Measurements from ENCODE around the gene HOXA10. TPM values are rescaled to one million over a fixed set of nuclear protein-coding genes. Genes with fewer than 3 reads are reported as not detected.

The HOXA10 gene
- total RNA-seq, 1 experiment from 2014 or later = 16.2 TPM

- 0 out of 2 replicates have a peak, but pooled peaks cover 5% of the 10 kb centered on the region for H3K27me3 ChIP-seq
- peaks cover 5% of the 10 kb centered on the region; the same call in 1 of the 2 replicates for H3K36me3 ChIP-seq
- H3K27ac ChIP-seq = peak overlapping the region; percentile 82
- peaks cover 8% of the 10 kb centered on the region for H3K4me1 ChIP-seq
- peak; percentile 70 to 73 for DNase-seq
- no peaks in the 10 kb centered on the region for H3K9me3 ChIP-seq (replicated peaks)
- H3K4me3 ChIP-seq = peak overlapping the region; percentile 84
Observed at GRCh38 chr7:27172823-27173510, 1.2 kb downstream of the HOXA10 start.

GRCh38 chr7:27172315-27172774 is 1.8 kb downstream of the HOXA10 start:
- peaks cover 8% of the 10 kb centered on the region for H3K4me1 ChIP-seq
- peak overlapping the region; percentile 84 for H3K4me3 ChIP-seq
- H3K27ac ChIP-seq = peak overlapping the region; percentile 82
- H3K9me3 ChIP-seq (replicated peaks) = no peaks in the 10 kb centered on the region
- H3K36me3 ChIP-seq = peaks cover 5% of the 10 kb centered on the region; the same call in 1 of the 2 replicates
- DNase-seq = peak; percentile 30 to 39
- no peaks in the 10 kb centered on the region for H3K27me3 ChIP-seq

GRCh38 chr7:27171637-27172314 is 2.3 kb downstream of the HOXA10 start:
- H3K27me3 ChIP-seq = no peaks in the 10 kb centered on the region
- no peak for DNase-seq
- peaks cover 8% of the 10 kb centered on the region for H3K4me1 ChIP-seq
- H3K4me3 ChIP-seq = peak overlapping the region; percentile 84
- no peaks in the 10 kb centered on the region for H3K9me3 ChIP-seq (replicated peaks)
- H3K27ac ChIP-seq = no peak overlapping the region
- H3K36me3 ChIP-seq = peaks cover 5% of the 10 kb centered on the region; the same call in 1 of the 2 replicates

- Histone ChIP-seq H3K27me3 (no peaks in the 10 kb centered on the region), H3K4me1 (peaks cover 8% of the 10 kb centered on the region), H3K27ac (no peak overlapping the region), H3K4me3 (no peak overlapping the region), H3K36me3 (peaks cover 5% of the 10 kb centered on the region; the same call in 1 of the 2 replicates), H3K9me3 (replicated peaks) (no peaks in the 10 kb centered on the region)
- no peak for DNase-seq
Observed at GRCh38 chr7:27171325-27171636, 2.8 kb downstream of the HOXA10 start.

GRCh38 chr7:27170426-27171324 is 3.4 kb downstream of the HOXA10 start:
- peaks cover 8% of the 10 kb centered on the region for H3K4me1 ChIP-seq
- DNase-seq = no peak
- H3K4me3 ChIP-seq = no peak overlapping the region
- H3K9me3 ChIP-seq (replicated peaks) = no peaks in the 10 kb centered on the region
- H3K27me3 ChIP-seq = no peaks in the 10 kb centered on the region
- peaks cover 5% of the 10 kb centered on the region; the same call in 1 of the 2 replicates for H3K36me3 ChIP-seq
- H3K27ac ChIP-seq = no peak overlapping the region

GRCh38 chr7:27169658-27170425 is 4.3 kb downstream of the HOXA10 start:
- no peak overlapping the region for H3K4me3 ChIP-seq
- DNase-seq = no peak
- H3K9me3 ChIP-seq (replicated peaks) = no peaks in the 10 kb centered on the region
- peaks cover 8% of the 10 kb centered on the region for H3K4me1 ChIP-seq
- no peak overlapping the region for H3K27ac ChIP-seq
- H3K27me3 ChIP-seq = no peaks in the 10 kb centered on the region
- H3K36me3 ChIP-seq = peaks cover 5% of the 10 kb centered on the region; the same call in 1 of the 2 replicates

GRCh38 chr7:27168265-27168947 is 5.7 kb downstream of the HOXA10 start:
- Histone ChIP-seq H3K27ac (no peak overlapping the region), H3K9me3 (replicated peaks) (no peaks in the 10 kb centered on the region), H3K4me1 (peaks cover 8% of the 10 kb centered on the region), H3K36me3 (peaks cover 5% of the 10 kb centered on the region; the same call in 1 of the 2 replicates), H3K4me3 (no peak overlapping the region), H3K27me3 (no peaks in the 10 kb centered on the region)
- DNase-seq = no peak

- Histone ChIP-seq H3K27me3 (no peaks in the 10 kb centered on the region), H3K4me3 (no peak overlapping the region), H3K9me3 (replicated peaks) (no peaks in the 10 kb centered on the region), H3K36me3 (peaks cover 5% of the 10 kb centered on the region; the same call in 1 of the 2 replicates), H3K4me1 (peaks cover 8% of the 10 kb centered on the region), H3K27ac (no peak overlapping the region)
- no peak for DNase-seq
Observed at GRCh38 chr7:27167916-27168264, 6.2 kb downstream of the HOXA10 start.

- H3K36me3 ChIP-seq = peaks cover 5% of the 10 kb centered on the region; the same call in 1 of the 2 replicates
- H3K27ac ChIP-seq = no peak overlapping the region
- no peaks in the 10 kb centered on the region for H3K27me3 ChIP-seq
- H3K4me3 ChIP-seq = no peak overlapping the region
- no peak for DNase-seq
- peaks cover 3% of the 10 kb centered on the region; the same call in 1 of the 2 replicates for H3K4me1 ChIP-seq
- no peaks in the 10 kb centered on the region for H3K9me3 ChIP-seq (replicated peaks)
Observed at GRCh38 chr7:27166531-27167505, 7.3 kb downstream of the HOXA10 start.

GRCh38 chr7:27165996-27166530 is 8.1 kb downstream of the HOXA10 start:
- no peak for DNase-seq
- Histone ChIP-seq H3K36me3 (peaks cover 2% of the 10 kb centered on the region; the same call in 1 of the 2 replicates), H3K27ac (no peak overlapping the region), H3K9me3 (replicated peaks) (no peaks in the 10 kb centered on the region), H3K27me3 (no peaks in the 10 kb centered on the region), H3K4me1 (no peaks in the 10 kb centered on the region), H3K4me3 (no peak overlapping the region)

- no peaks in the 10 kb centered on the region; the same call in 1 of the 2 replicates for H3K36me3 ChIP-seq
- no peaks in the 10 kb centered on the region for H3K4me1 ChIP-seq
- DNase-seq = no peak
- no peaks in the 10 kb centered on the region for H3K9me3 ChIP-seq (replicated peaks)
- H3K27me3 ChIP-seq = no peaks in the 10 kb centered on the region
- no peak within 1 kb of the TSS for H3K27ac ChIP-seq
- H3K4me3 ChIP-seq = no peak within 1 kb of the TSS
Observed at GRCh38 chr7:27165089-27165995, 8.8 kb downstream of the HOXA10 start, which contains the start of gene HOXA9. TSS of gene HOXA9 (minus strand) at chr7:27165537. CDS start at chr7:27165457, 80 bp downstream.
